Stomach (tissue), 9 donors: ENCODE measurements around the gene C12orf50. TPM values are rescaled to one million over a fixed set of nuclear protein-coding genes. Genes with fewer than 3 reads are reported as not detected.

Source experiments
- DNase-seq, 2 donors: peaks; one replicate each; pipeline versions ENCODE4 v3.0.0 to v3.0.0-alpha.2; 2013 to 2019
- H3K27ac ChIP-seq, 5 donors: fragments of 200-600 bp in 4 of 5; sonication (generic) in 4 of 5; one replicate each; pipeline ENCODE4 v1.5.1; 2013 to 2019; ENCODE audit warnings: mild to moderate bottlenecking in 1 of 5, moderate library complexity in 1 of 5
- H3K27me3 ChIP-seq, 3 donors: fragments of 200-600 bp; sonication (generic); one replicate each; pipeline ENCODE4 v1.5.1; 2017 to 2019; ENCODE audit warnings: mixed run types in 1 of 3
- H3K36me3 ChIP-seq, 4 donors: fragments of 200-600 bp; sonication (generic); 1 replicate in 3 of 4; 2 replicates in 1 of 4; pipeline ENCODE4 v1.5.1; 2016 to 2019
- H3K4me1 ChIP-seq, 4 donors: fragments of 200-600 bp; sonication (generic); one replicate each; pipeline ENCODE4 v1.5.1; 2016 to 2019
- H3K4me3 ChIP-seq, 4 donors: fragments of 200-600 bp; sonication (generic) in 3 of 4; one replicate each; pipeline ENCODE4 v1.5.1; 2016 to 2019; ENCODE audit warnings: mild to moderate bottlenecking in 1 of 4
- H3K9me3 ChIP-seq, 4 donors: fragments of 200-600 bp; sonication (generic); one replicate each; pipeline ENCODE4 v1.5.1; 2016 to 2019
- EP300 ChIP-seq: sonication (generic); formaldehyde crosslinking; IDR thresholded peaks from one replicate; pipeline ENCODE4 v1.6.1; 2017; ENCODE audit warnings: antibody characterized with exemption
- POLR2A ChIP-seq, 4 donors: fragments of 450-650 bp; IDR thresholded peaks; one replicate each; pipeline ENCODE4 v1.6.1; 2016; ENCODE audit warnings: antibody characterized with exemption in 4 of 4, control low read depth in 2 of 4, mild to moderate bottlenecking in 1 of 4, moderate library complexity in 1 of 4
- POLR2AphosphoS5 ChIP-seq, 3 donors: sonication (generic); formaldehyde crosslinking; IDR thresholded peaks; one replicate each; pipeline ENCODE4 v1.6.1; 2016; ENCODE audit warnings: antibody characterized with exemption in 3 of 3
- WGBS, 5 donors: extraction: QIAGEN DNeasy Blood & Tissue Kit in 3 of 5; methylation state at CpG; one replicate each; pipeline versions ENCODE4 v1.1.5 to v1.1.7; 2013 to 2018; 5-methylcytosine and 5-hydroxymethylcytosine counted together
- intact Hi-C: fragments of 100-400 bp; cut with DNase I; formaldehyde crosslinking; loops from one replicate; pipeline ENCODE4 v1.15.1; 2023; ENCODE audit warnings: low total_unique reads
- polyA plus RNA-seq, 3 donors: library from polyadenylated mRNA; stranded (reverse); fragments of 200-250 nt; gene quantifications; one replicate each; pipeline ENCODE4 v1.2.3, GENCODE V29; 2013
- total RNA-seq, 5 donors: library from RNA; depleted of rRNA; stranded (reverse); fragments of >200 nt; gene quantifications; one replicate each; pipeline versions ENCODE4 v1.1.0 to v1.2.3, GENCODE V29; 2014 to 2016
- TF ChIP-seq, protein P1 (sequence below), 7 experiments: fragments of 450-650 bp in 4 of 7; fragments of 200-600 bp in 3 of 7; sonication (generic) in 3 of 7; IDR thresholded peaks; one replicate each; pipeline ENCODE4 v1.5.1; 2016 to 2019; ENCODE audit warnings: antibody characterized with exemption in 7 of 7, control low read depth in 2 of 7, mild to moderate bottlenecking in 1 of 7
- donor health status: healthy with polysubstance abuse.
- donor health status: Bipolar disorder and iron deficiency.
- donor health status: healthy.

The C12orf50 gene
- total and polyA plus RNA-seq, 8 donors = not detected

DNA sequence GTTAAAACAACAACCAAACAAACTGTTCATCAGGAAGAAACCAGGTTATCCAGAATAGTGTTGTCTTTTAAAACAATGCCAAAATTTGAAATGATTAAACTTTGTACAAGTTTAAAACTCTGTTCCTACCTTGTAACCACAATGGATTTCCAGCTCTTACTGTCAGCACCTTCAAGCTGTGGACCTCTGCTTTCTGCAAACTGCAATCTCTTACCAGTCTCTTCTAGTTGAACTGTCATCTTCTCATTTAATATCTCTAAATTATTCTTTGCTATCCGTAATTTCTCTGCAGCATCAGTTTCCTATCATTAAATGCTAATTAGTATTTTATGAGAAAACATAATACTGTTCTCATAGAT lies 29.5 kb upstream of the C12orf50 start:
- Histone ChIP-seq H3K27ac (no peak overlapping the region), H3K9me3 (no peaks in the 10 kb centered on the region), H3K36me3 (peaks cover 5 to 62% (median 54%) of the 10 kb centered on the region in 4 donors), H3K27me3 (no peaks in the 10 kb centered on the region), H3K4me3 (no peak overlapping the region), H3K4me1 (no peaks in the 10 kb centered on the region)
- DNase-seq = no peak
- intact Hi-C loops = no loop called here
- TF ChIP-seq, protein P1, sequence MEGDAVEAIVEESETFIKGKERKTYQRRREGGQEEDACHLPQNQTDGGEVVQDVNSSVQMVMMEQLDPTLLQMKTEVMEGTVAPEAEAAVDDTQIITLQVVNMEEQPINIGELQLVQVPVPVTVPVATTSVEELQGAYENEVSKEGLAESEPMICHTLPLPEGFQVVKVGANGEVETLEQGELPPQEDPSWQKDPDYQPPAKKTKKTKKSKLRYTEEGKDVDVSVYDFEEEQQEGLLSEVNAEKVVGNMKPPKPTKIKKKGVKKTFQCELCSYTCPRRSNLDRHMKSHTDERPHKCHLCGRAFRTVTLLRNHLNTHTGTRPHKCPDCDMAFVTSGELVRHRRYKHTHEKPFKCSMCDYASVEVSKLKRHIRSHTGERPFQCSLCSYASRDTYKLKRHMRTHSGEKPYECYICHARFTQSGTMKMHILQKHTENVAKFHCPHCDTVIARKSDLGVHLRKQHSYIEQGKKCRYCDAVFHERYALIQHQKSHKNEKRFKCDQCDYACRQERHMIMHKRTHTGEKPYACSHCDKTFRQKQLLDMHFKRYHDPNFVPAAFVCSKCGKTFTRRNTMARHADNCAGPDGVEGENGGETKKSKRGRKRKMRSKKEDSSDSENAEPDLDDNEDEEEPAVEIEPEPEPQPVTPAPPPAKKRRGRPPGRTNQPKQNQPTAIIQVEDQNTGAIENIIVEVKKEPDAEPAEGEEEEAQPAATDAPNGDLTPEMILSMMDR (IDR thresholded peaks at IDR 0.05) = no peak
- TF ChIP-seq POLR2A (IDR thresholded peaks at IDR 0.05) (no peak), EP300 (no peak), POLR2AphosphoS5 (IDR thresholded peaks at IDR 0.05) (no peak)
- WGBS, 5 donors = 88 to 100% (median 96%) methylated on average over 1 of the region's 1 CpG

DNA sequence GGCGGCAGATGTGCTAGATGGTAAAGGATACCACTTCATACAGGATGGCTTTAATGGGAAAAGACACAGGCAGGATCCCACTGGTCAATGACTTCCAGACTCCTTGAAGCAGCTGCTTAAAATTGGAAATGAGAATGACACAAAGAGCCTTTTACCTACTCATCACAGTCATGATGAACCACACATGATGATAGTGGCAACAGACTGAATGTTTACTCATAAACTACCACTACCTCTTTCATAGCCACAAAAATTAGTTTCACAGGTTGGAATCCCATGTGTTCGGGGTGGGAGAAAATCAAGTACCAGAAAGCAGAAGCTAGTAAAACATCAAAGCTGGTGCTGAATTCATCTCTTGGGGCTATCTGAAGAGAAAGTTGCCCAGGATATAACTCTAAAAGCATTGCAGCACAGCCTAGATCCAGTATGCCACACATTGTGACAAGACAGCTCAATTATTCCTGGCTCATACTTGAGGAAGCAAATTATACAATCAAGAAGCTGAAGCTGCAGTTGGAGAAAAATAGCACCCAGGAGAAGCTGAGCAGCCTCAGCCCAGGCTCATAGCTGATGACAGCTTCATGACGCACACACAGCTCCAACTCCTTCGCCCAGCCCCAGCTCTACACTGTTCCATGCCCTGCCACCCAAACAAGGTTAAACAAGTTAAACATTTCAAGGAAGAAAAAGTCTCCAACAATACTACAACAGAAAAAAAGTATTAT lies 29.0 kb upstream of the C12orf50 start:
- H3K9me3 ChIP-seq = no peaks in the 10 kb centered on the region
- no peak overlapping the region for H3K4me3 ChIP-seq
- TF ChIP-seq, protein P1 (IDR thresholded peaks at IDR 0.05) = no peak
- no peak for TF ChIP-seq POLR2AphosphoS5 (IDR thresholded peaks at IDR 0.05)
- no peak for TF ChIP-seq EP300
- TF ChIP-seq POLR2A (IDR thresholded peaks at IDR 0.05) = no peak
- WGBS, 5 donors = 84 to 98% (median 96%) methylated on average over 4 of the region's 4 CpGs
- H3K36me3 ChIP-seq = peaks cover 5 to 67% (median 54%) of the 10 kb centered on the region in 4 donors
- DNase-seq = no peak
- no peaks in the 10 kb centered on the region for H3K4me1 ChIP-seq
- intact Hi-C loops = no loop called here
- no peak overlapping the region for H3K27ac ChIP-seq
- no peaks in the 10 kb centered on the region for H3K27me3 ChIP-seq

DNA sequence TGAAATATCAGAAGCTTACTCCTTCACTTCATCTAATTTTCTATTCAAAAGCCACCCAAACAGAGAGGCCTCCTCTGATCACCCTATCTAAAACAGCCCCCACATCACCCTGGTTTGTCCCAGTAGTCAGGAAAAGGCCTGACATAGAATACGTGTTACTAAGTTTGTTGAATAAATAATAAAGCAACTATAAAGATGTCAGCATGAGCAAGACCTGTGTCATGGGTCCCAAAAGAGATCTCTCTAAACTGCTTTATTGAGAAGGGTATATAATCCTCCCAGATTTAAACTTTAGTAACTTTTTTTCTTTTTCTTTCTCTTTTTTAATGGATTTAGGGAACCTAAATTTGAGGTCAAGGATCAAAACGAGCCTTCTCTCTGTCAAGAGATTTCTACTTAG lies 27.4 kb upstream of the C12orf50 start:
- Histone ChIP-seq H3K27me3 (no peaks in the 10 kb centered on the region), H3K4me3 (no peak overlapping the region), H3K9me3 (no peaks in the 10 kb centered on the region), H3K27ac (no peak overlapping the region), H3K36me3 (peaks cover 0 to 72% (median 54%) of the 10 kb centered on the region in 4 donors), H3K4me1 (no peaks in the 10 kb centered on the region)
- WGBS, 5 donors = 73 to 87% (median 79%) methylated on average over 2 of the region's 2 CpGs
- DNase-seq = no peak
- TF ChIP-seq EP300 = no peak
- TF ChIP-seq POLR2AphosphoS5 (IDR thresholded peaks at IDR 0.05) = no peak
- no peak for TF ChIP-seq POLR2A (IDR thresholded peaks at IDR 0.05)
- TF ChIP-seq, protein P1 (IDR thresholded peaks at IDR 0.05) = no peak
- intact Hi-C loops = no loop called here

DNA sequence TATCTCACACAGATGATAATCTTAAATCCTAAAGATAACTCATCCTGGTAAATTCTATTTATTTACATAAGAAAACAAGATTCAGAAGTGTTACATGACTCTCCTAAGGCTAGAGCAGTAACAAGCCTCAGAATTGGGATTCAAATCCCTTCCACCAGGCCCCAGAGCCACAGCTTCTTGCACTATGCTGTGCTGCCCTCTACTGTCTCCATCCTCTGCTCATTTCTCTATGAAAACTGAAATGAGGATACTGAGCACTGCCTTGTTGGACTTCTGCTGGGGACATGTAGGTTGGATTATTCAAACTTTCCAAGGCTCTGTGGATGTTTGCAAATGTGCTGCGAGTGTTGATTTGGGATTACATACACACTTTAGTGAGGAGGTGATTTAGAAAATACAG lies 23.5 kb upstream of the C12orf50 start:
- H3K4me1 ChIP-seq = no peaks in the 10 kb centered on the region
- TF ChIP-seq, protein P1 (IDR thresholded peaks at IDR 0.05) = peak in 3 of 7 experiments; percentile 9 to 21 (median 12)
- TF ChIP-seq EP300 = no peak
- 64 to 90% (median 76%) methylated on average over 1 of the region's 1 CpG for WGBS, 5 donors
- no peak overlapping the region for H3K4me3 ChIP-seq
- no peaks in the 10 kb centered on the region for H3K9me3 ChIP-seq
- no peaks in the 10 kb centered on the region for H3K27me3 ChIP-seq
- no peak overlapping the region for H3K27ac ChIP-seq
- intact Hi-C loops = no loop called here
- peaks cover 4 to 80% (median 68%) of the 10 kb centered on the region in 4 donors for H3K36me3 ChIP-seq
- peak in 1 of 2 donors; percentile 44 for DNase-seq
